Gastroesophageal sphincter (tissue), 3 donors: ENCODE results near the gene OR10G4.

ENCODE experiments used
- CTCF ChIP-seq, 4 experiments: fragments of 200-600 bp in 2 of 4; fragments of 450-650 bp in 2 of 4; sonication (generic) in 1 of 4; IDR thresholded peaks; one replicate each; pipeline ENCODE4 v1.5.1; 2017 to 2019; ENCODE audit warnings: antibody characterized with exemption in 4 of 4, mild to moderate bottlenecking in 2 of 4, moderate library complexity in 2 of 4
- POLR2A ChIP-seq, 2 donors: fragments of 450-650 bp; IDR thresholded peaks; one replicate each; pipeline ENCODE4 v1.6.1; 2017; ENCODE audit warnings: antibody characterized with exemption in 2 of 2, mild to moderate bottlenecking in 2 of 2, moderate library complexity in 1 of 2
- POLR2AphosphoS5 ChIP-seq: sonication (generic); formaldehyde crosslinking; IDR thresholded peaks from one replicate; pipeline ENCODE4 v1.6.1; 2017; ENCODE audit warnings: antibody characterized with exemption

- TF ChIP-seq CTCF (IDR thresholded peaks at IDR 0.05) (no peak), POLR2A (IDR thresholded peaks at IDR 0.05) (no peak), POLR2AphosphoS5 (no peak)
Measured at GRCh38 chr11:123976770-123977560, 35.8 kb upstream of the OR10G4 start.
